Measurements from ENCODE around the gene SPTBN1.

GRCh38 chr2:54564439-54564838 is 108.3 kb downstream of the SPTBN1 start:
- TF ChIP-seq, protein P1, sequence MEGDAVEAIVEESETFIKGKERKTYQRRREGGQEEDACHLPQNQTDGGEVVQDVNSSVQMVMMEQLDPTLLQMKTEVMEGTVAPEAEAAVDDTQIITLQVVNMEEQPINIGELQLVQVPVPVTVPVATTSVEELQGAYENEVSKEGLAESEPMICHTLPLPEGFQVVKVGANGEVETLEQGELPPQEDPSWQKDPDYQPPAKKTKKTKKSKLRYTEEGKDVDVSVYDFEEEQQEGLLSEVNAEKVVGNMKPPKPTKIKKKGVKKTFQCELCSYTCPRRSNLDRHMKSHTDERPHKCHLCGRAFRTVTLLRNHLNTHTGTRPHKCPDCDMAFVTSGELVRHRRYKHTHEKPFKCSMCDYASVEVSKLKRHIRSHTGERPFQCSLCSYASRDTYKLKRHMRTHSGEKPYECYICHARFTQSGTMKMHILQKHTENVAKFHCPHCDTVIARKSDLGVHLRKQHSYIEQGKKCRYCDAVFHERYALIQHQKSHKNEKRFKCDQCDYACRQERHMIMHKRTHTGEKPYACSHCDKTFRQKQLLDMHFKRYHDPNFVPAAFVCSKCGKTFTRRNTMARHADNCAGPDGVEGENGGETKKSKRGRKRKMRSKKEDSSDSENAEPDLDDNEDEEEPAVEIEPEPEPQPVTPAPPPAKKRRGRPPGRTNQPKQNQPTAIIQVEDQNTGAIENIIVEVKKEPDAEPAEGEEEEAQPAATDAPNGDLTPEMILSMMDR (IDR thresholded peaks at IDR 0.05) = no peak
- TF ChIP-seq POLR2A (IDR thresholded peaks at IDR 0.05) = no peak
